Transverse colon (tissue), 4 donors: Measurements from ENCODE around the gene LPCAT1. TPM values are rescaled to one million over a fixed set of nuclear protein-coding genes. Genes with fewer than 3 reads are reported as not detected.

ENCODE experiments used
- DNase-seq: peaks from one replicate; pipeline ENCODE4 v3.0.0-alpha.2; 2019
- H3K27ac ChIP-seq, 4 donors: fragments of 200-600 bp; sonication (generic); 2 replicates each; pipeline ENCODE4 v1.5.1; 2016 to 2018; ENCODE audit warnings: inconsistent platforms in 4 of 4
- H3K27me3 ChIP-seq: fragments of 200-600 bp; sonication (generic); 2 replicates; pipeline ENCODE4 v1.5.1; 2017; ENCODE audit warnings: inconsistent platforms
- H3K36me3 ChIP-seq, 4 donors: fragments of 200-600 bp; sonication (generic); 2 replicates each; pipeline ENCODE4 v1.5.1; 2017 to 2019; ENCODE audit warnings: inconsistent platforms in 4 of 4
- H3K4me1 ChIP-seq, 4 donors: fragments of 200-600 bp; sonication (generic); 2 replicates each; pipeline ENCODE4 v1.5.1; 2017 to 2020; ENCODE audit warnings: inconsistent platforms in 4 of 4
- H3K4me3 ChIP-seq, 4 donors: fragments of 200-600 bp; sonication (generic); 1 replicate in 1 of 4; 2 replicates in 3 of 4; pipeline versions ENCODE4 v1.5.1 to v1.6.1; 2017 to 2019; ENCODE audit warnings: inconsistent platforms in 4 of 4
- H3K9me3 ChIP-seq, 2 donors: fragments of 200-600 bp; sonication (generic); 2 replicates each; pipeline ENCODE4 v1.5.1; 2017 to 2019; ENCODE audit warnings: inconsistent platforms in 2 of 2
- CTCF ChIP-seq, 5 experiments: fragments of 200-600 bp in 3 of 5; fragments of 450-650 bp in 2 of 5; sonication (generic) in 3 of 5; IDR thresholded peaks; 1 replicate in 2 of 5; 2 replicates in 3 of 5; pipeline ENCODE4 v1.5.1; 2016 to 2017; ENCODE audit warnings: antibody characterized with exemption in 5 of 5, inconsistent platforms in 3 of 5, mild to moderate bottlenecking in 2 of 5, moderate library complexity in 1 of 5
- EP300 ChIP-seq: sonication (generic); formaldehyde crosslinking; IDR thresholded peaks from one replicate; pipeline ENCODE4 v1.6.1; 2017; ENCODE audit warnings: antibody characterized with exemption, low read depth
- POLR2A ChIP-seq: fragments of 450-650 bp; IDR thresholded peaks from one replicate; pipeline ENCODE4 v1.6.1; 2016; ENCODE audit warnings: antibody characterized with exemption, mild to moderate bottlenecking, moderate library complexity
- POLR2AphosphoS5 ChIP-seq, 3 donors: sonication (generic); formaldehyde crosslinking; IDR thresholded peaks; one replicate each; pipeline ENCODE4 v1.6.1; 2016; ENCODE audit warnings: antibody characterized with exemption in 3 of 3
- WGBS, 2 donors: methylation state at CpG; one replicate each; pipeline ENCODE4 v1.1.5; 2018; ENCODE audit warnings: low coverage in 1 of 2; 5-methylcytosine and 5-hydroxymethylcytosine counted together
- in situ Hi-C, 4 donors: fragments of 200-750 bp; cut with MboI; loops; one replicate each; pipeline versions ENCODE4 v1.15.0 to v1.15.1; 2017; ENCODE audit warnings: low sequenced_read_pairs in 3 of 4, low pct_ligation_motif_present in 1 of 4, low pct_unique_long_range_greater_than_20kb in 1 of 4
- intact Hi-C: fragments of 100-400 bp; cut with DNase I; formaldehyde crosslinking; loops from one replicate; pipeline ENCODE4 v1.15.1; 2023; ENCODE audit warnings: low total_unique reads
- small RNA-seq, 4 donors: library from RNA; depleted of rRNA; stranded (forward); fragments of <200 nt; gene quantifications; one replicate each; pipeline ENCODE3, GENCODE V24; 2016
- total RNA-seq, 4 donors: library from RNA; depleted of rRNA; stranded (reverse); fragments of >200 nt; gene quantifications; one replicate each; pipeline ENCODE4 v1.1.0, GENCODE V29; 2016

The LPCAT1 gene
- total RNA-seq, 4 donors from 2014 or later, result 10.0 to 50.5 (median 21.0) TPM

GRCh38 chr5:1412163-1412562 is 111.6 kb downstream of the LPCAT1 start:
- H3K27ac ChIP-seq, result no peak overlapping the region
- no peak for DNase-seq
- TF ChIP-seq POLR2A (no peak), EP300 (no peak), CTCF (IDR thresholded peaks at IDR 0.05) (no peak), POLR2AphosphoS5 (IDR thresholded peaks at IDR 0.05) (no peak)
- no peaks in the 10 kb centered on the region for H3K36me3 ChIP-seq
- no peaks in the 10 kb centered on the region for H3K4me1 ChIP-seq
- intact Hi-C loops (no loop called here), in situ Hi-C loops (no loop called here)
- no peak overlapping the region for H3K4me3 ChIP-seq
- H3K9me3 ChIP-seq, result no peaks in the 10 kb centered on the region
- WGBS, 2 donors, result 54 to 100% methylated on average over 2 to 15 of the region's 16 CpGs
- peaks cover 17% of the 10 kb centered on the region for H3K27me3 ChIP-seq

Small RNA genes lying within 50 kb of the gene (small RNA-seq; reads per million reads assigned to genes)
- gene MIR6075, result 0 reads per million in 4 donors

Other genes starting within 250 kb of the LPCAT1 start
- gene TERT, start 228.9 kb downstream of the LPCAT1 start, total RNA-seq, result not detected
- gene CLPTM1L, start 178.9 kb downstream of the LPCAT1 start, total RNA-seq, result 100 to 1,000 TPM in 2 of 4 donors, 10 to 100 TPM in 2; 78.0 to 143 (median 104) TPM
- not detected for gene SLC6A3, start 78.5 kb downstream of the LPCAT1 start, total RNA-seq